Esophagus (tissue), 2 donors: ENCODE results near the gene XAB2. TPM values are rescaled to one million over a fixed set of nuclear protein-coding genes. Genes with fewer than 3 reads are reported as not detected.

Experiments
- H3K27ac ChIP-seq, 2 donors: one replicate each; pipeline ENCODE4 v1.5.1; 2013; ENCODE audit warnings: low read depth in 2 of 2, mild to moderate bottlenecking in 2 of 2, inconsistent platforms in 1 of 2, low read length in 1 of 2, moderate library complexity in 1 of 2
- H3K27me3 ChIP-seq, 2 donors: one replicate each; pipeline ENCODE4 v1.6.1; 2013; ENCODE audit warnings: low read length in 2 of 2, control low read depth in 1 of 2, mild to moderate bottlenecking in 1 of 2; ENCODE audit not compliant: insufficient read depth in 2 of 2, control insufficient read depth in 1 of 2
- H3K36me3 ChIP-seq, 2 donors: one replicate each; pipeline ENCODE4 v1.6.1; 2013; ENCODE audit warnings: low read length in 1 of 2; ENCODE audit not compliant: control insufficient read depth in 2 of 2, insufficient read depth in 2 of 2
- H3K4me1 ChIP-seq, 2 donors: one replicate each; pipeline ENCODE4 v1.6.1; 2013; ENCODE audit warnings: low read length in 1 of 2; ENCODE audit not compliant: control insufficient read depth in 2 of 2, insufficient read depth in 2 of 2
- H3K4me3 ChIP-seq, 2 donors: one replicate each; pipeline ENCODE4 v1.5.1; 2013; ENCODE audit warnings: low read length in 2 of 2, mild to moderate bottlenecking in 2 of 2, low read depth in 1 of 2, moderate library complexity in 1 of 2
- H3K9me3 ChIP-seq, 2 donors: one replicate each; pipeline ENCODE4 v1.6.1; 2013; ENCODE audit warnings: mild to moderate bottlenecking in 2 of 2, low read depth in 1 of 2, low read length in 1 of 2, moderate library complexity in 1 of 2; ENCODE audit not compliant: control insufficient read depth in 2 of 2, insufficient read depth in 1 of 2
- WGBS, 2 donors: extraction: QIAGEN DNeasy Blood & Tissue Kit; methylation state at CpG; one replicate each; pipeline ENCODE4 v1.1.7; 2013; 5-methylcytosine and 5-hydroxymethylcytosine counted together
- polyA plus RNA-seq, 2 donors: library from polyadenylated mRNA; stranded (reverse); fragments of 200-250 nt; gene quantifications; one replicate each; pipeline ENCODE4 v1.2.3, GENCODE V29; 2013
- donor health status: healthy with polysubstance abuse.
- donor health status: Bipolar disorder and iron deficiency.

The XAB2 gene
- polyA plus RNA-seq, 2 donors: 26.9 to 28.1 TPM

DNA sequence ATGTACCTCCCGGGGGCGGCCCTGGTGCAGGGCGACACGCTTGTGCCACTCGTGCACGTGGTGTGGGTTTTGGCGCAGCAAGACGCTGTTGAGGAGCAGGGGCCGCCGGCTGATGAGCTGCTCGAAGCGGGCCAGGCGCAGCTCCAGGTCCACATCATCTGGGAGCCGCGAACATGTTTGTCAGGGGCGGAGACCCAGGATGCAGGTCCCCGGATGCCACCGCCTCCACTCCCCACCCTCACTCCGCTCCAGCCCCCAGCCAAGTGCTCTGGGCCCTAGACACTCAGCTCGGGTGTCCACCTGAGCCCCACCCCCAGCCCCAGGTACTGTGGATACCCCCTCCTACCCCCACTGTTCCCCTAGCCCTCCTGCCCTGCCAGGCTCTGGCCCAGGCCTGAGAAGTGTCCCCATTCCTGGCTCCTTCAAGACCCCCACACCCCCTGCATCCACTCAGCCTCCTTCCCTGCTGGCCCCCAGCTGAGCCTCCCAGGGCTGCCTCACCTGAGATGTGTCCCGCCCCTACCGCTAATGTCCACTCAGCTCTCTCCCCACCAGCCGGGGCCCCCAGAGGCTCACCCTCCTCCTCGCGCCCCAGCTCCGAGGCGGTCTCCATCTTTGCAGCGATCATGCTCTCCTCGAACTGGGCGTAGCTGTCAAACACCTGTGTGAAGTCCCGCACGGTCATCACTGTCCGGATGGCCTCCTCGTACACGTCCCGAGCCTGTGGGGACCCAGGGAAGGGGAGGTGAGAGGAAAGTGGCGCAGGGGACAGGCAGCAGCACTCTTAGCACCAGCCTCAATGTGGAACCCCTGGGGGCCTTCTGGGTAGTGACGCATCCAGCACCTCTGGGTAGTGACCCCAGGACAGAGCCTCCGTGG lies 5.4 kb downstream of the XAB2 start:
- Histone ChIP-seq H3K27me3 (no peaks in the 10 kb centered on the region), H3K4me1 (peaks cover 8 to 25% of the 10 kb centered on the region in 2 donors), H3K4me3 (no peak overlapping the region), H3K27ac (no peak overlapping the region), H3K9me3 (peaks cover 0 to 2% of the 10 kb centered on the region in 2 donors), H3K36me3 (peaks cover 10 to 69% of the 10 kb centered on the region in 2 donors)
- 93% methylated on average over 36 to 39 of the region's 39 CpGs for WGBS, 2 donors

DNA sequence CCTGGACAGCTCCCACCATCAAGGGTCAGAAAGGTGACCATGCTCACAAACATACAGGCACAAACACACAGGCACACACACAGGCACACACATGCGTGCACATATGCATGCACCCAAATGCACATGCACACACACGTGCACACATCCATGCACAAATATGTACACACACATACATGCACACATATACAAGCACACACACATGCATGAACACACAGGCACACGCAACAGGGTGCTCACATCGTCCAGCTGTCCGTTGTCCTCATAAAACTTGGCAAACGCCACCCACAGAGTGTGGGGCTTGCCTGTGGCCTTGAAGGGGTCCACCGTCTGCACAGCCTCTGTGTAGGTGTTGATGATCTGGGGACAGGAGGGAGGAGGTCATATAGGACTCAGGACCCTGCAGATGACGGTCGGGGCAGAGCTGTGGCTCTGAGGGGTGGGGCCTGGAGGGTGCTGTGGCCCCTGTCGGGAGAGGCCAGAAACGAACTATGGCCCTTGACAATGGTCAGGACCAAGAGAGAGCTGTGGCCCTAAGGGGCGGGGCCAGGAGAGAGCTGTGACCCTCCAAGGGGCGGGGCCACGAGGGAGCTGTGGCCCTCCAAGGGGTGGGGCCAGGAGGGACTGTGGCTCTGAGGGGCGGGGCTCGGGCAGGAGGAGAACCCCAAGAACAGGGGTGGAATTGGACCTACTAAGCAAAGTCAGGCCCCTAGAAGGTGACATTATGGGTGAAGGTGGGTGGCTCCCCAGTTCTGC lies 6.2 kb downstream of the XAB2 start:
- WGBS, 2 donors: 83 to 85% methylated on average over 16 of the region's 16 CpGs
- Histone ChIP-seq H3K4me3 (no peak overlapping the region), H3K27ac (no peak overlapping the region), H3K36me3 (peaks cover 10 to 74% of the 10 kb centered on the region in 2 donors), H3K4me1 (peaks cover 9 to 26% of the 10 kb centered on the region in 2 donors), H3K27me3 (no peaks in the 10 kb centered on the region), H3K9me3 (peaks cover 0 to 2% of the 10 kb centered on the region in 2 donors)

DNA sequence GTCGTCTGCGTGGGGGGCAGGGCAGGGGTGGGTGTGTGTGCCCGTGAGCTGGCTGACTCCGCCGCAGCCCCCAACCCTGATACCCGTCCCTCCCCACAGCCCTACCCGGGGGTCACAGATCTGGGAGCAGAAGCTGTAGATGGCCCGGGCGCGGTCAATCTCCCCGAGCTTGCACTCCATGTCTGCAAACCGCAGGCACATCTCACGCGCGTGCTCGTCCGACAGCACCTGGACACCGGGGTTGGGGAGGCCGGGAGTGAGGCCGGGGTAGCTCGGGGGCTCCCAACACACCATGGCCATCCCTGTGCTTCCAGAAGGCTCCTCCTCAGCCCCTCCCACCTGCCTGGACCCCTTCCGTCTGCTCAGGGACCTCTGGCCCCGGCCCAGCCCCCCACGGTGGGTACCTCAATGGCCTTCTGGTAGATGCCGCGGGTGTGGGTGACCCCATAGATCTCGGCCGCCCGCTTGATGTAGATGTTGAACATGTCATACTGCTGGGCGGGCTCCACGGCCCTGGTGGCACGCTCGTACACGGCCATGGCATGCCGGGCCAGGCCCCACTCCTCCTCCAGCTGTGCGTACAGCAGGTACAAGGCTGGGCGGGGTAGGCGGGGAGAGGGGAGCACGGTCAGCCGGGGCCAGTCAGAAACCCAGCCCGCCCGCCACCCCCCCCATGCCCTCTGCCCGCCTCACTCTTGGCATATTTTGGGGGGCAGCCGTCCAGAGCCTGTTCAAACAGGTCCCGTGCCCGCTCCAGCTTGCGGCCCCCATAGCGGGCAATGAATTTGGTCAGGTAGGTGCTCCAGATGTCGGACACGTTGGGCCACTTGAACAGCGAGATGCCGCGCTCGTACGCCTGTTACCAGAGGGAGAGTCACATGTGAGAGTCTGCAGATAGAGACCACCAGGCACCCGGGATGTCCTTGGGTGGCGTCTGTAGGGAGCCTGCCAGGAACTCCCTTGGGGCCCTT lies 8.6 kb downstream of the XAB2 start:
- Histone ChIP-seq H3K27me3 (no peaks in the 10 kb centered on the region), H3K4me3 (no peak overlapping the region), H3K9me3 (peaks cover 0 to 2% of the 10 kb centered on the region in 2 donors), H3K36me3 (peaks cover 10 to 76% of the 10 kb centered on the region in 2 donors), H3K27ac (peak overlapping the region; percentile 90 to 93), H3K4me1 (peaks cover 4 to 24% of the 10 kb centered on the region in 2 donors)
- 93 to 94% methylated on average over 48 to 57 of the region's 57 CpGs for WGBS, 2 donors

DNA sequence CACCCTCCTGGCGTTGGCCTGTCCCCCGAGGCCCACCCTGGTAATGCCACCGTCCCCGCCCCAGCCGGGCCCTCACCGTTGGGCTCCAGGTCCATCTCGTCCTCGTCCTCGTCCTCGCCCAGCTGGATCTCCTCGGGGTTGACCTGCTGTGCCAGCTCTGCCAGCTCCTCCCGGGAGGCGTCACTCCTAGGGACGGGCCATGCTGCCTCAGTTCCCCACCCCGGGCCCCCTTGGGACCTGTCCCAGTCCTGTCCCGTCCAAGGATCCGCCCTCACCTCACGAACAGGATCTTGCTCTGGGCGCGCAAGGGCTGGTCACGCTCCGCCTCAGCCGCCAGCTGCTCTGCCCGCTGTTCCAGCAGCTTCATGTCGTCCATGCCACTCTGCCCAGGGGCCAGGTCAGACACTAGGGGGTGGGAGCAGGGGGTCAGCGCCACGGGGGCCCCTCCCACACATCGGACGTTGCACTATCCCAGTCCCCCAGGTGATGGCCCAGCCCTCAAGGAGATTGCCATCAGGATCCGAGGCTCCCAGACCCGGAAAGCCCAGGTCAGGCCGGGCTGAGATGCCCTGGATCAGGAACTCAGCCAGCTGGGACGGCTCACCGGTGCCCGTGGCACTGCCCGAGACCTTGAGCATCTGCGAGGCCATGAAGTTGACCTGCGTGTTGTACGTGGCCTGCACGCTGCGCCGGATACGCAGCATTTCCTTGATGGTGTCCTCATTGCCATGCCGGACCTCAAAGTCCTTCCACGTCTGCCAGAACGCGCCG lies 9.5 kb downstream of the XAB2 start:
- peaks cover 4 to 24% of the 10 kb centered on the region in 2 donors for H3K4me1 ChIP-seq
- peaks cover 0 to 2% of the 10 kb centered on the region in 2 donors for H3K9me3 ChIP-seq
- H3K27me3 ChIP-seq: no peaks in the 10 kb centered on the region
- 66 to 67% methylated on average over 48 of the region's 48 CpGs for WGBS, 2 donors
- peak overlapping the region; percentile 90 to 93 for H3K27ac ChIP-seq
- H3K36me3 ChIP-seq: peaks cover 10 to 74% of the 10 kb centered on the region in 2 donors
- H3K4me3 ChIP-seq: peak overlapping the region in 1 of 2 donors; percentile 2

DNA sequence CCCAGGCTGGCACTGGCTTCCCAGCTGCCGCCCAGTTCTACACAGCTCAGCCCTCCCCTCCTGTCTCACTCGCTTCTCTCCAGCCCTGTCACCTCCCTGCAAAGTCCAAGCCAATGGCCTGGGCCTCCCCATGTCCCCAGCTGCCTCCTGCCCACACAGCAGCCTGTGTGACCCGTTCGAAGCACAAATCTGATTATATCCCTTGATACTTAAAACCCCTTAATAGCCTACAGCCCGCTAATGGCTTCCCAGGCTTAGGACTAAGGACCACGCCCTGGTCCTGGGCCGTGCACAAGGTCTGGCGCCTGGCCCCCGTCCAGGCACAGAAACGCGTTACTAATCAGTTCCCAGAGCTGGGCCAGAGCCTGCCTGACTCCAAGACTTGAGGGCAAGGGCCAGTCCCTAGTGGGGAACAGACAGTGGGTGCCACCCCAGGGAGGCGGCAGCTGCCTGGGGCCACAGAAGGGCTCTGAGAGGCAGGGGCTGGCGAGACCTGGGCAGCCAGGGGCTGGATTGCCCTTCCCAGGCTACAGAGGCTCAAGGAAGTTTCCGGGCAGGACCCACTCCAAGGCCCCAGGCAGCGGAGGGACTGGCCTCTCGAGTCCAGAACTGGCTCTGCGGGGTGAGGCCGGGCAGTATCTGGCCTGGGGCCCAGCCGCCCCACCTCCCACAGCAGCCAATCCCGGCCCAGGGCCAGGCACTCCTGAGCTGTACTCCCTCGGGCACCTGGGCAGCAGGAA lies 10.4 kb downstream of the XAB2 start:
- Histone ChIP-seq H3K9me3 (peaks cover 0 to 2% of the 10 kb centered on the region in 2 donors), H3K27ac (peak overlapping the region; percentile 90 to 93), H3K4me3 (peak overlapping the region in 1 of 2 donors; percentile 14), H3K36me3 (peaks cover 10 to 69% of the 10 kb centered on the region in 2 donors), H3K27me3 (no peaks in the 10 kb centered on the region), H3K4me1 (peaks cover 4 to 24% of the 10 kb centered on the region in 2 donors)
- 48 to 54% methylated on average over 17 to 21 of the region's 21 CpGs for WGBS, 2 donors

DNA sequence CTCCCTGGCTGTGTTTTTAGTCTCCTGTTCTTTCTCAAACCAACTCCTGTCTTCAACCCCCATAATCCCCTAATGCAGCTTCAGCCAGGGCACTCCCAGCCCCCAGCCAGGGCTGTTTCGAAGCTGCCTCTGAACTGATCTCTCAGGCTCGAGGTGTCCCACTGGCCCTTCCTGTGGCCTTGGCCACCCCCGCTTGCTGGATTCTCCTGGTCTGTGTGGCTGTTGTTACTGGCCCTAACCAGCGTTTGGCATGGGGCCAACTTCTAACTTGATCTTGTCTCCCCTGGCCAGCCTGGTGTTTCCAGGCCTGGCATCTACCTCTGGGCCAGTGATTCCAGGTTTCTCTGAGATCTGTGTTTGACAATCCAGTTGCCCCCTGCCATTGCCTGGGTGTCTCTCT lies 11.0 kb downstream of the XAB2 start:
- Histone ChIP-seq H3K27ac (peak overlapping the region; percentile 90 to 93), H3K27me3 (no peaks in the 10 kb centered on the region), H3K36me3 (peaks cover 10 to 64% of the 10 kb centered on the region in 2 donors), H3K4me1 (peaks cover 4 to 24% of the 10 kb centered on the region in 2 donors), H3K4me3 (no peak overlapping the region), H3K9me3 (peaks cover 0 to 2% of the 10 kb centered on the region in 2 donors)
- 59 to 65% methylated on average over 4 of the region's 4 CpGs for WGBS, 2 donors

DNA sequence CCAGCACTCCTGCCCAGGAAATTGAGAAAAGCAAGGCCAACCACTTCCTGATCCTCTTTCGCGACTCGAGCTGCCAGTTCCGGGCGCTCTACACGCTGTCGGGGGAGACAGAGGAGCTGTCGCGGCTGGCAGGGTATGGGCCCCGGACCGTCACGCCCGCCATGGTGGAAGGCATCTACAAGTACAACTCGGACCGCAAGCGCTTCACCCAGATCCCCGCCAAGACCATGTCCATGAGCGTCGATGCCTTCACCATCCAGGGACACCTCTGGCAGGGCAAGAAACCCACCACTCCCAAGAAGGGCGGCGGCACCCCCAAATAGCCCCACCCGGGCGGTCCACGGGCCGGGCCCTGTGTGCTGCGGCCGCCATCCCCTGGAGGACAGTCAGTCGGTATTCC lies 11.6 kb downstream of the XAB2 start:
- peaks cover 4 to 21% of the 10 kb centered on the region in 2 donors for H3K4me1 ChIP-seq
- no peaks in the 10 kb centered on the region for H3K9me3 ChIP-seq
- H3K36me3 ChIP-seq: peaks cover 10 to 62% of the 10 kb centered on the region in 2 donors
- no peaks in the 10 kb centered on the region for H3K27me3 ChIP-seq
- H3K4me3 ChIP-seq: no peak overlapping the region
- 91 to 92% methylated on average over 28 of the region's 28 CpGs for WGBS, 2 donors
- H3K27ac ChIP-seq: peak overlapping the region; percentile 90 to 93

DNA sequence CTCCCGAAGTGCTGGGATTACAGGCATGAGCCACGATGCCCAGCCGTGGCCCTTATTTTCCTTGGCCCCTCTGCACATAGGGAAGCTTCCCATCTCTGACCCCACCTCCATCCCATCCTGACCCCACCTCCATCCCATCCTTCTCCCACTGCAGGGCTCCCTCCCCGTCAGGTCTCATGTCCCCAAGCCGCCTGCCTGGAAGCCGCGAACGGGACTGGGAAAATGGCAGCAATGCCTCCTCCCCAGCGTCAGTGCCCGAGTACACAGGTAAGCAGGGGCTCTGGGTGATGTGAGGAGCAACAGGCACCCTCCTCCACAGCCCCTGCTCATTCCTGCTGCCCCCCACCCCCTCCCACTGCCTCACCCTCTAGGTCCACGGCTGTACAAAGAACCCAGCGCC lies 12.2 kb downstream of the XAB2 start:
- Histone ChIP-seq H3K27ac (no peak overlapping the region), H3K9me3 (no peaks in the 10 kb centered on the region), H3K36me3 (peaks cover 10 to 60% of the 10 kb centered on the region in 2 donors), H3K4me3 (no peak overlapping the region), H3K4me1 (peaks cover 4 to 21% of the 10 kb centered on the region in 2 donors), H3K27me3 (no peaks in the 10 kb centered on the region)
- 91 to 94% methylated on average over 12 of the region's 12 CpGs for WGBS, 2 donors
